DOHH2 (cell line): ENCODE results near the gene R3HDML.
A peak's percentile ranks its signal among the peaks of the same experiment; 100 is the strongest.

Experiments used
- H3F3A ChIP-seq: fragments of 200-600 bp; sonication (generic), shearing (Covaris generic); 2 replicates; pipeline ENCODE4 v1.6.0; 2016; ENCODE audit warnings: antibody characterized with exemption, mild to moderate bottlenecking; ENCODE audit not compliant: control insufficient read depth, insufficient read depth
- H3K27ac ChIP-seq: fragments of 200-600 bp; sonication (generic); 2 replicates; pipeline ENCODE4 v1.5.1; 2014; ENCODE audit warnings: low read depth, mild to moderate bottlenecking, low read length, moderate library complexity
- H3K27me3 ChIP-seq: fragments of 200-600 bp; sonication (generic); 2 replicates; pipeline ENCODE4 v1.6.1; 2014; ENCODE audit warnings: mild to moderate bottlenecking, low read length, mixed read lengths; ENCODE audit not compliant: control insufficient read depth
- H3K36me3 ChIP-seq: fragments of 200-600 bp; sonication (generic); 2 replicates; pipeline ENCODE4 v1.6.1; 2014; ENCODE audit warnings: mild to moderate bottlenecking, low read length, moderate library complexity, mixed read lengths; ENCODE audit not compliant: control insufficient read depth
- H3K4me1 ChIP-seq: fragments of 200-600 bp; sonication (generic); 2 replicates; pipeline ENCODE4 v1.6.1; 2014; ENCODE audit warnings: mild to moderate bottlenecking, low read length, mixed read lengths; ENCODE audit not compliant: control insufficient read depth
- H3K4me2 ChIP-seq: fragments of 200-600 bp; sonication (generic); 2 replicates; pipeline ENCODE4 v1.6.0; 2014; ENCODE audit warnings: mild to moderate bottlenecking, low read length, moderate library complexity
- H3K4me3 ChIP-seq: fragments of 200-600 bp; sonication (generic); 2 replicates; pipeline ENCODE4 v1.5.1; 2014; ENCODE audit warnings: mild to moderate bottlenecking, low read length, mixed read lengths
- H3K79me2 ChIP-seq: fragments of 200-600 bp; sonication (generic); 2 replicates; pipeline ENCODE4 v1.6.1; 2014; ENCODE audit warnings: mild to moderate bottlenecking, low read length, mixed read lengths; ENCODE audit not compliant: control insufficient read depth
- H3K9me2 ChIP-seq: fragments of 200-600 bp; sonication (generic); replicated peaks from 2 replicates; pipeline ENCODE4 v1.6.1; 2014; ENCODE audit warnings: mild to moderate bottlenecking, low read length, mixed read lengths; ENCODE audit not compliant: control insufficient read depth
- H3K9me3 ChIP-seq: fragments of 200-600 bp; sonication (generic); 2 replicates; pipeline ENCODE4 v1.6.1; 2014; ENCODE audit warnings: antibody characterized with exemption, low read length, mixed read lengths; ENCODE audit not compliant: control insufficient read depth, insufficient read depth
- H4K20me1 ChIP-seq: fragments of 200-600 bp; sonication (generic); 2 replicates; pipeline ENCODE4 v1.6.0; 2014; ENCODE audit warnings: low read depth, mild to moderate bottlenecking, antibody characterized with exemption, low read length, moderate library complexity; ENCODE audit not compliant: control insufficient read depth, insufficient read depth
- CTCF ChIP-seq: fragments of 200-600 bp; sonication (generic); IDR thresholded peaks from one replicate; pipeline ENCODE4 v1.5.1; 2014; ENCODE audit warnings: antibody characterized with exemption, mild to moderate bottlenecking, low read depth, low read length; ENCODE audit not compliant: poor library complexity, severe bottlenecking
- EZH2phosphoT487 ChIP-seq: fragments of 200-600 bp; sonication (generic); IDR thresholded peaks from 2 replicates; pipeline ENCODE4 v1.6.1; 2017; ENCODE audit warnings: borderline replicate concordance, mild to moderate bottlenecking, antibody characterized with exemption, low read length, moderate library complexity, mixed read lengths

The R3HDML gene

GRCh38 chr20:44384423-44385027, 47.7 kb downstream of the R3HDML start:
- Histone ChIP-seq H3K79me2 (no peaks in the 10 kb centered on the region), H3K9me3 (no peaks in the 10 kb centered on the region), H3K4me2 (no peak overlapping the region), H3K4me1 (no peaks in the 10 kb centered on the region), H3K9me2 (no peaks in the 10 kb centered on the region), H3K27ac (no peak overlapping the region), H3F3A (no peaks in the 10 kb centered on the region), H3K36me3 (no peaks in the 10 kb centered on the region), H3K4me3 (no peak overlapping the region), H4K20me1 (no peaks in the 10 kb centered on the region), H3K27me3 (no peaks in the 10 kb centered on the region)
- TF ChIP-seq EZH2phosphoT487 = no peak
- TF ChIP-seq CTCF = peak; percentile 95

DNA sequence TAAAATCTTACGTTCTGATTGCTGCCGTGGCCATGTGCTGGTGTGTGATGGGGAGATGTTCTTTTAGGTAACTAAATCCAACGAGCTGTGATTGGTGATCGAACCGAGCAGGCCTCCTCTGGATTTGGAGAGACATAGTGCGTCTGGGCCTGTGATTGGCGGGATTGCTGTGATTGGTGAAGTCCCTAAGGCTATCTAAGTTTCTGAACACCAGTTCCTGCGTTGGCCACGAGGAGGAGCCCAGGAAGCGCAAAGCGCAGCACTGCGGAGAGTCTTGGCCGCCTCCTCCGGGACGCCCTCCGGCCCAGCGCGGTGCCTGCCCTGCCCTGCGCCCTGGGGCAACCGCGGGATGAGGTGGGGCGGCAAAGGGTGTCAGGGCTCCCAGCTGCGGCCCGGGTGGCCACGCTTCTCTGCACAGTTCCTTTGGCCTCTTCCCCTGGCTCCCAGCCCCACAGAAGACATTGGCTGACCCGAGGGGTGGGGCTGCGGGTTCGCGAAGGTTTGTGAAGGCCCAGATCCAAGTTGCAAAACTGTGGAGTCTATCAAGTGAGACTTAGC, 51.7 kb downstream of the R3HDML start:
- H3K4me2 ChIP-seq = no peak overlapping the region
- no peaks in the 10 kb centered on the region for H3K9me2 ChIP-seq
- no peak overlapping the region for H3K4me3 ChIP-seq
- no peaks in the 10 kb centered on the region for H3K9me3 ChIP-seq
- no peaks in the 10 kb centered on the region for H3K4me1 ChIP-seq
- no peaks in the 10 kb centered on the region for H3F3A ChIP-seq
- TF ChIP-seq EZH2phosphoT487 (no peak), CTCF (peak; percentile 72)
- H3K36me3 ChIP-seq = no peaks in the 10 kb centered on the region
- no peaks in the 10 kb centered on the region for H3K27me3 ChIP-seq
- H3K27ac ChIP-seq = no peak overlapping the region
- no peaks in the 10 kb centered on the region for H4K20me1 ChIP-seq
- no peaks in the 10 kb centered on the region for H3K79me2 ChIP-seq

GRCh38 chr20:44389871-44390270, 53.0 kb downstream of the R3HDML start:
- Histone ChIP-seq H3K36me3 (no peaks in the 10 kb centered on the region), H3K4me2 (no peak overlapping the region), H3F3A (no peaks in the 10 kb centered on the region), H3K27ac (no peak overlapping the region), H4K20me1 (no peaks in the 10 kb centered on the region), H3K4me1 (no peaks in the 10 kb centered on the region), H3K4me3 (no peak overlapping the region), H3K27me3 (no peaks in the 10 kb centered on the region; the same call in 1 of the 2 replicates), H3K79me2 (no peaks in the 10 kb centered on the region), H3K9me2 (no peaks in the 10 kb centered on the region), H3K9me3 (no peaks in the 10 kb centered on the region)
- TF ChIP-seq EZH2phosphoT487 (no peak), CTCF (no peak)
